ENCODE data around the gene SLC45A1.

- TF ChIP-seq CTCF (IDR thresholded peaks at IDR 0.05) (no peak), POLR2A (IDR thresholded peaks at IDR 0.05) (no peak)
Observed at GRCh38 chr1:8330271-8331125, 12.6 kb downstream of the SLC45A1 start.

Measured in prostate gland (tissue), 2 donors.